Endothelial cell of umbilical vein (primary cell): Measurements from ENCODE around the gene TCN2. TPM values are rescaled to one million over a fixed set of nuclear protein-coding genes. Genes with fewer than 3 reads are reported as not detected.

ENCODE experiments used
- BruUV-seq: library from RNA; stranded (reverse); fragments of 400-500 nt; replicated peaks from 2 replicates; lab custom pipeline; 2021; lab: Mats Ljungman, UMichigan
- CTCF ChIA-PET: fragments of 300-600, 350-600 bp; sonication (Branson Sonifier 250); formaldehyde crosslinking; loops from one replicate; lab custom pipeline; 2021; ENCODE audit warnings: antibody characterized with exemption, inconsistent platforms; lab: Charles Lee
- POLR2A ChIA-PET: fragments of 300-600, 350-600 bp; sonication (Branson Sonifier 250); formaldehyde crosslinking; loops from one replicate; lab custom pipeline; 2021; ENCODE audit warnings: antibody characterized with exemption, inconsistent platforms; lab: Charles Lee
- DNase-seq: peaks from one replicate; pipeline ENCODE4 v3.0.0-alpha.2; 2011; ENCODE audit warnings: low read depth, low spot score
- FAIRE-seq: peaks from 2 replicates; lab custom pipeline; 2011; peaks lifted over from hg19 to GRCh38; lab: Jason Lieb, UNC
- H2AFZ ChIP-seq: 2 replicates; pipeline ENCODE4 v1.6.0; 2012; ENCODE audit warnings: low read depth, low read length, control low read depth, inconsistent platforms
- H3K27ac ChIP-seq: 2 replicates; pipeline ENCODE4 v1.5.1; 2011; ENCODE audit warnings: low read depth, mild to moderate bottlenecking, control low read depth, low read length, moderate library complexity; ENCODE audit not compliant: insufficient read depth
- H3K27me3 ChIP-seq, 2 experiments: 2 replicates each; pipeline versions ENCODE4 v1.6.0 to v1.6.1; 2011; ENCODE audit warnings: low read length in 2 of 2, mixed read lengths in 1 of 2; ENCODE audit not compliant: control insufficient read depth in 2 of 2, insufficient read depth in 2 of 2
- H3K36me3 ChIP-seq, 2 experiments: 2 replicates in 1 of 2; 3 replicates in 1 of 2; pipeline ENCODE4 v1.5.1; 2011; ENCODE audit warnings: low read length in 2 of 2, mild to moderate bottlenecking in 1 of 2, moderate library complexity in 1 of 2; ENCODE audit not compliant: control insufficient read depth in 2 of 2, insufficient read depth in 2 of 2; ENCODE audit errors: extremely low read depth in 1 of 2
- H3K4me1 ChIP-seq: 3 replicates; pipeline ENCODE4 v1.5.1; 2011; ENCODE audit warnings: mild to moderate bottlenecking, low read length; ENCODE audit not compliant: control insufficient read depth, insufficient read depth; ENCODE audit errors: extremely low read depth
- H3K4me2 ChIP-seq: 2 replicates; pipeline ENCODE4 v1.6.1; 2011; ENCODE audit warnings: low read length, control low read depth, mixed read lengths; ENCODE audit not compliant: insufficient read depth
- H3K4me3 ChIP-seq, 3 experiments: fragments of 200-600 bp in 1 of 3; sonication (generic), shearing (Covaris generic) in 1 of 3; replicated peaks in 1 of 3; 2 replicates each; pipeline ENCODE4 v1.5.1; 2011 to 2016; ENCODE audit warnings: control low read depth in 3 of 3, low read length in 3 of 3, mild to moderate bottlenecking in 2 of 3, inconsistent platforms in 1 of 3, low read depth in 1 of 3, moderate library complexity in 1 of 3; ENCODE audit not compliant: insufficient read depth in 1 of 3
- H3K79me2 ChIP-seq: 2 replicates; pipeline ENCODE4 v1.6.0; 2012; ENCODE audit warnings: low read length, inconsistent platforms; ENCODE audit not compliant: control insufficient read depth, insufficient read depth
- H3K9ac ChIP-seq: replicated peaks from 2 replicates; pipeline ENCODE3; 2011; ENCODE audit warnings: low read length, control low read depth; ENCODE audit not compliant: insufficient read depth; ENCODE audit errors: extremely low read depth
- H3K9me1 ChIP-seq: replicated peaks from 3 replicates; pipeline ENCODE4 v1.6.0; 2011; ENCODE audit warnings: mild to moderate bottlenecking, low read length; ENCODE audit not compliant: control insufficient read depth, insufficient read depth; ENCODE audit errors: extremely low read depth
- H3K9me3 ChIP-seq: replicated peaks from 2 replicates; pipeline ENCODE4 v1.5.1; 2012; ENCODE audit warnings: low read length, inconsistent platforms; ENCODE audit not compliant: control insufficient read depth, insufficient read depth
- H4K20me1 ChIP-seq: replicated peaks from 2 replicates; pipeline ENCODE3; 2011; ENCODE audit warnings: mild to moderate bottlenecking, low read length; ENCODE audit not compliant: control insufficient read depth, insufficient read depth; ENCODE audit errors: extremely low read depth
- EZH2 ChIP-seq: IDR thresholded peaks from 2 replicates; pipeline ENCODE4 v1.6.1; 2012; ENCODE audit warnings: borderline replicate concordance, low read depth, mild to moderate bottlenecking, moderate library complexity, low read length, inconsistent platforms; ENCODE audit not compliant: severe bottlenecking
- FOS ChIP-seq: IDR thresholded peaks from 2 replicates; pipeline ENCODE4 v1.6.1; 2011; ENCODE audit warnings: mild to moderate bottlenecking, low read length, moderate library complexity, borderline replicate concordance; ENCODE audit not compliant: insufficient read depth
- GATA2 ChIP-seq: IDR thresholded peaks from 2 replicates; pipeline ENCODE4 v1.7.0; 2011; ENCODE audit warnings: low read depth, mild to moderate bottlenecking, moderate library complexity, mixed read lengths, low read length; ENCODE audit not compliant: insufficient read length, insufficient read depth
- JUN ChIP-seq: IDR thresholded peaks from 2 replicates; pipeline ENCODE4 v1.6.1; 2011; ENCODE audit warnings: borderline replicate concordance, low read depth; ENCODE audit not compliant: insufficient read length, insufficient read depth
- POLR2A ChIP-seq: IDR thresholded peaks from 2 replicates; pipeline ENCODE4 v1.6.1; 2012; ENCODE audit warnings: low read depth, mild to moderate bottlenecking, control low read depth, low read length
- POLR2AphosphoS5 ChIP-seq: IDR thresholded peaks from 2 replicates; pipeline ENCODE4 v1.6.1; 2012; ENCODE audit warnings: low read depth, mild to moderate bottlenecking, control low read depth, low read length, moderate library complexity; ENCODE audit not compliant: insufficient read depth
- dilution Hi-C: fragments of 300-500 bp; cut with MboI; formaldehyde crosslinking; loops from one replicate; pipeline ENCODE4 v1.15.0; 2019; ENCODE audit warnings: low sequenced_read_pairs; ENCODE audit not compliant: extremely low pct_ligation_motif_present
- intact Hi-C: fragments of 100-400 bp; cut with micrococcal nuclease; formaldehyde crosslinking; loops from one replicate; pipeline ENCODE4 v1.10.0; 2022
- polyA plus RNA-seq, 4 experiments: library from polyadenylated mRNA; depleted of rRNA in 3 of 4; stranded (reverse) in 3 of 4; unstranded in 1 of 4; fragments of >200 nt; gene quantifications; 2 replicates each; pipeline versions ENCODE4 v1.2.1 to v1.2.3, GENCODE V29; 2011 to 2012; ENCODE audit warnings: missing spikeins in 1 of 4
- total RNA-seq: library from RNA; stranded (reverse); gene quantifications from 2 replicates; pipeline ENCODE4 v1.2.3, GENCODE V29; 2021
- TF ChIP-seq, protein P1 (sequence below), 2 donors: IDR thresholded peaks; 1 replicate in 1 of 2; 2 replicates in 1 of 2; pipeline ENCODE4 v1.5.1; 2011; ENCODE audit warnings: low read length in 2 of 2, mild to moderate bottlenecking in 2 of 2, moderate library complexity in 2 of 2, control low read depth in 1 of 2, inconsistent platforms in 1 of 2, low read depth in 1 of 2; ENCODE audit not compliant: insufficient read depth in 1 of 2; ENCODE audit errors: extremely low read depth in 1 of 2
- TF ChIP-seq, protein P2 (sequence below): IDR thresholded peaks from 2 replicates; pipeline ENCODE4 v1.6.1; 2011; ENCODE audit not compliant: insufficient read depth, insufficient read length

The TCN2 gene
- total and polyA plus RNA-seq, 2 donors (not counting 3 experiments of a cell fraction or from before 2014, with no cell fraction given): 80.6 to 188 TPM

DNA sequence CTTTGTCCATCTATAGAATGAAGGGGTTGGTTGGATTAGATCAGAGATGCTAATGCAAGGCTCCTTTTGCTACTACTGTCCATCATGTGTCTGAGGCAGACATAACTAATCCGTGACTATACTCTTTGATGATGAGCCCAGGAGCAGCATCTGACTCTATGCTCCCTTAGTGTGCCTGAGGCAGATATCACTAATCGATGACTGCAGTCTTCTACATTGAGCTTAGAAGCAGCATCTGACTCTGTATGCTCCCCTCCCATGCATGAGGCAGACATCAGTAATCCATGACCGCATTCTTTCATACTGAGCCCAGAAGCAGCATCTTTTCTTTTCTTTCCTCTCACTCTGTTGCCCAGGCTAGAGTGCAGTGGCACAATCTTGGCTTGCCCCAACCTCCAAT is 4.2 kb downstream of the TCN2 start:
- intact Hi-C loops: no loop called here
- CTCF ChIA-PET: no interaction called here

More for the DNA sequence above, 4.2 kb downstream of the TCN2 start:
- H3K4me2 ChIP-seq: no peak overlapping the region
- H2AFZ ChIP-seq: no peak overlapping the region
- peaks cover 0 to 32% of the 10 kb centered on the region in 2 experiments for H3K36me3 ChIP-seq
- no peaks in the 10 kb centered on the region for H3K79me2 ChIP-seq
- DNase-seq: no peak
- H3K4me3 ChIP-seq: no peak overlapping the region
- FAIRE-seq: no peak
- BruUV-seq: no TSS peak
- no peaks in the 10 kb centered on the region for H4K20me1 ChIP-seq
- H3K27ac ChIP-seq: no peak overlapping the region
- no peaks in the 10 kb centered on the region for H3K9me3 ChIP-seq
- no peaks in the 10 kb centered on the region for H3K27me3 ChIP-seq
- no peak overlapping the region for H3K9ac ChIP-seq
- TF ChIP-seq, protein P1, sequence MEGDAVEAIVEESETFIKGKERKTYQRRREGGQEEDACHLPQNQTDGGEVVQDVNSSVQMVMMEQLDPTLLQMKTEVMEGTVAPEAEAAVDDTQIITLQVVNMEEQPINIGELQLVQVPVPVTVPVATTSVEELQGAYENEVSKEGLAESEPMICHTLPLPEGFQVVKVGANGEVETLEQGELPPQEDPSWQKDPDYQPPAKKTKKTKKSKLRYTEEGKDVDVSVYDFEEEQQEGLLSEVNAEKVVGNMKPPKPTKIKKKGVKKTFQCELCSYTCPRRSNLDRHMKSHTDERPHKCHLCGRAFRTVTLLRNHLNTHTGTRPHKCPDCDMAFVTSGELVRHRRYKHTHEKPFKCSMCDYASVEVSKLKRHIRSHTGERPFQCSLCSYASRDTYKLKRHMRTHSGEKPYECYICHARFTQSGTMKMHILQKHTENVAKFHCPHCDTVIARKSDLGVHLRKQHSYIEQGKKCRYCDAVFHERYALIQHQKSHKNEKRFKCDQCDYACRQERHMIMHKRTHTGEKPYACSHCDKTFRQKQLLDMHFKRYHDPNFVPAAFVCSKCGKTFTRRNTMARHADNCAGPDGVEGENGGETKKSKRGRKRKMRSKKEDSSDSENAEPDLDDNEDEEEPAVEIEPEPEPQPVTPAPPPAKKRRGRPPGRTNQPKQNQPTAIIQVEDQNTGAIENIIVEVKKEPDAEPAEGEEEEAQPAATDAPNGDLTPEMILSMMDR (IDR thresholded peaks at IDR 0.05; ENCODE audit: extremely low read depth in 1 of 2, insufficient read depth in 1 of 2, low read depth in 1 of 2, low read length in 2 of 2): no peak
- no peak for TF ChIP-seq POLR2A
- TF ChIP-seq, protein P2, sequence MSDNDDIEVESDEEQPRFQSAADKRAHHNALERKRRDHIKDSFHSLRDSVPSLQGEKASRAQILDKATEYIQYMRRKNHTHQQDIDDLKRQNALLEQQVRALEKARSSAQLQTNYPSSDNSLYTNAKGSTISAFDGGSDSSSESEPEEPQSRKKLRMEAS: no peak
- TF ChIP-seq EZH2: no peak
- TF ChIP-seq GATA2: no peak
- no peak for TF ChIP-seq JUN
- no peak for TF ChIP-seq POLR2AphosphoS5
- no peak for TF ChIP-seq FOS
- POLR2A ChIA-PET: no interaction called here
- no peaks in the 10 kb centered on the region for H3K9me1 ChIP-seq
- dilution Hi-C loops: no loop called here
- peaks cover 32% of the 10 kb centered on the region for H3K4me1 ChIP-seq
